Measurements from ENCODE around the gene EDN3.

Gene EDN3

GRCh38 chr20:59360934-59361333 is 60.5 kb downstream of the EDN3 start:
- no peak overlapping the region for H3K4me3 ChIP-seq (ENCODE audit: low read depth, low read length)

GRCh38 chr20:59361411-59361810 is 61.0 kb downstream of the EDN3 start:
- no peak overlapping the region for H3K4me3 ChIP-seq (ENCODE audit: low read depth, low read length)

GRCh38 chr20:59363101-59363500 is 62.7 kb downstream of the EDN3 start:
- H3K4me3 ChIP-seq (ENCODE audit: low read depth, low read length), result no peak overlapping the region

GRCh38 chr20:59364611-59365010 is 64.2 kb downstream of the EDN3 start:
- no peak overlapping the region for H3K4me3 ChIP-seq (ENCODE audit: low read depth, low read length)

GRCh38 chr20:59365611-59366285 is 65.3 kb downstream of the EDN3 start:
- no peak overlapping the region for H3K4me3 ChIP-seq (ENCODE audit: low read depth, low read length)

GRCh38 chr20:59371431-59371830 is 71.0 kb downstream of the EDN3 start:
- H3K4me3 ChIP-seq (ENCODE audit: low read depth, low read length), result no peak overlapping the region

- no peak overlapping the region for H3K4me3 ChIP-seq (ENCODE audit: low read depth, low read length)
Observed at GRCh38 chr20:59374261-59374660, 73.8 kb downstream of the EDN3 start.

GRCh38 chr20:59375541-59375940 is 75.1 kb downstream of the EDN3 start:
- no peak overlapping the region for H3K4me3 ChIP-seq (ENCODE audit: low read depth, low read length)
